Measurements from ENCODE around the gene SLC44A1.

The SLC44A1 gene

DNA sequence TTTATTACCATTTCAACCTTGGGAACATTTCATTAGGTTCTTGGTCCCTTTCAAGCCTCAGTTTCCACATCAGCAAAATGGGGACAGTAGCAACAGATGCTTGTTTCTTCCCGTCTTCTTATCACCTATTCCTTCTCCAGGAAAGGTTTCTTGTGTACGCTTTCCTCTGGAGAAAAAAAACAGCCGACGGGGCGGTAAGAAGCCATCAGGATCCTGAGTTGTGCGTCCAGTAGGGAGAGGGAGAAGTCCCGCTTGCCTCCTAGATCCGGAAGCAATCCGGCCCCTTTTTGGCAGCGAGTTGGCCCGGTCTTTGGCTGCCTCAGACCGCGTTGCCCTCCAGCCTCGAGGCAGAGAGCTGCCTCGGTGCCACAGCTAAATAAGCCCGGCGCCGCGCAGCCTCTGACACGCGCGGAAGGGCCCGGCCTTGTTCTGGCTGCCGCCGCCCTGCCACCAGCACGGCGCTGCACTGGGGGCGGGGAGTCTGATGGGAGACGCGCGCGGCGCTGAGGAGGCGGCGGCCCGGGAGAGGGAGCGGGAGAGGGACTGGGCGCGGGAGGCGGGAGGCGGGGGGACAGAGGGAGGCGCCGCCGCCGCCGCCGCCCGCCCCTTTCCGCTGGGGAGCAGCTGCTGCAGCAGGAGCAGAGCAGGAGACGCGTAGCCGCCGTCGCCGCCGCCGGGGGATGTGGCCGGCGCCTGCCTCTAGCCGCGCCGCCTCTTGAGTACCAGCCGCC, at the start of gene SLC44A1:
TSS of gene SLC44A1 (plus strand) at position 649 of the 731 bp plus-strand sequence. CDS start 218 bp downstream, outside the sequence.
- peak; percentile 83 to 93 (median 89) for DNase-seq

DNA sequence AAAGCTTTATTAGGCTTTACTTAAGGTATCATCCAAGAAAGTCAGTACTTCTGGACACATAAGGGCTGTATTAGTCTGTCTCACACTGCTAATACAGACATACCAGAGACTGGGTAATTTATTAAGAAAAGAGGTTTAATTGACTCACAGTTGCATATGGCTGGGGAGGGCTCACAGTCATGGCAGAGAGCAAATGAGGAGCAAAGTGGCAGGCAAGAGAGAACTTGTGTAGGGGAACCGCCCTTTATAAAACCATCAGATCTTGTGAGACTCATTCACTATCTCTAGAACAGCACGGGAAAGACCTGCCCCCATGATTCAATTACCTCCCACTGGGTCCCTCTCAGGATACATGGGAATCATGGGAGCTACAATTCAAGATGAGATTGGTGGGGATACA, 49.2 kb upstream of the SLC44A1 start:
- no peak for DNase-seq

DNA sequence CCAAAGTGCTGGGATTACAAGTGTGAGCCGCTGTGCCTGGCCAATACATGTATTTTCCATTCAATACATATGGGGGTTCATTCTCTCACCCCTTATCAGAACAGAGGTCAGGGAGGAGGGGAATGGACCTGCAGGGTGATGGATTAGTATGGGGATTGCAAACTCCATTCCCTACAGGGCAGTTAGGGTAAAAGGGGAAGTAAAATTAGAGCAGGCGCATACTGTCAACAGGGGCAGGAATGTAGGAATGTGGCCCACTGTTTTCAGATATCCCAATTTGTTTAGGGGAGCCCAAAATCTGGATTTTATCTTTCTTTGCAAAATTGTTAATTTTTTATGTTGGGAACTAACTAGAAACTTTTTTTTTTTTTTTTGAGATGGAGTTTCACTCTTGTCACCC, 46.4 kb upstream of the SLC44A1 start:
- DNase-seq = no peak

DNA sequence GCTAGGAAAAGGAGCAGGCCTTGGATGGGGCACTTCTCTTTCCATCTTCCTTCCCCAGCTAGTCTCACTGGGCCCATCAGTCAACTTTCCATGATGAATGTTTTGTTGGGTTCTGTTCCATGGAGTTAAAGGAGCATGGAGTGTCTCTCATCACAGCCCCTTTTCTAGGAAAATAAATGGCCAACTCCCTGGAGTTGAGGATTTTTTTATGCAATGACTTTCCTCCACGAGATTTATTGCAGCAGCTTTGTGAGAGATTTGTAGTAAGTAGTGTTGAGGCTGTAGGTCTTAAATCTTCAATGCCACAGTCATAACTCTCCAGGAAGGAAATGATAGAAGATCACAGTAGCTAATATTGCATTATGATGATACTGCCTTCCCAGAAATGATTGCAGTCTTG, 45.6 kb upstream of the SLC44A1 start:
- DNase-seq = no peak

DNA sequence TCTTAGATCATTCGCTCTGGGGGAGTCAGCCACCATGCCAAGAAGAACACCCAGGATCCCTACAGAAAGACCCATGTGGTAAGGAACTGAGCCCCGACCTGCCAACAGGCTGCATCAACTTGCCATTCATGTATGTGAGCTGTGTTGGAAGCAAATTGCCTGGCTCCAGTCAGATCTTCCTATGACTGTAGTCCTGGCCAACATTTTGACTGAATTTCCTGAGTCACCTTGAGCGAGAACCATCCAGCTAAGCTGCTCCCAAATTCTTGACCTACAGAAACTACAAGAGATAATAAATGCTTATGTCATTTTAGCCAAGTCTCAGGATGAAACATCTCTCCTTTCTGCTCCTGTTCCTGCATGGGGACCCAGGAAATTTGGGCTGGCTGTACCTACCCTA, 40.0 kb upstream of the SLC44A1 start:
- DNase-seq = no peak

DNA sequence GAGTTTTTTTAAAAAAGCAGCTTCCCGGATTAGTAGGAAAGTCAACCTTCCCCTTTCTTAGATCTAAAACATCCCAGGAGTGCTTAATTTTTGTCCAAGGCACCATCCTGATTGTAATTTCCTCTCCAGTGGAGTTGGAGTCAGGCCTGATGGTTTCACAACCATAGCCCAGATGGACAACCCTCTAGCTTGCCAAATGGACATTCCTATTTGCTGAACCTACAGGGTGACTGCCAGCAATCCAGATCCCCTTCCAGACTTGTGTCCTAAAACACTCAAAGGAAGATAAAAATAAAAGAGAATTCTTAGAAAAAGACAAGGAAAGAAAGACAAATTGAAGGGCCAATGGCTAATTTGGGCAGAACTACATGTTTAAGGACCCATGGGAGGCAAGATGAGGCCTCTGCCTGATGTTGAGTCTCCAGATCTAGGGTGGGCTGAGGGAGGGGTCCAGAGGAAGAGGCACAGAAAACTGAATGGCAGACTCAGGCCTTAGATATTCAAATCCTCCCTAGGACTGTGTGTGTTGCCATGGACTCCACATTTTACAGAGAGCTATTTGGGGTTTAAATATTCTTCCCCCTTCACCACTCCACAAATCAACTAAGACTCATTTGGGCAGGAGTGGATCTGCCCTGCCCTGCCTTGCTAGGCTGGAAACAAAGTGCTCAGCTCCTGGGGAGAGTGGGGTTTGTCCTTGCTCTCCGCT, 38.5 kb upstream of the SLC44A1 start:
- no peak for DNase-seq

DNA sequence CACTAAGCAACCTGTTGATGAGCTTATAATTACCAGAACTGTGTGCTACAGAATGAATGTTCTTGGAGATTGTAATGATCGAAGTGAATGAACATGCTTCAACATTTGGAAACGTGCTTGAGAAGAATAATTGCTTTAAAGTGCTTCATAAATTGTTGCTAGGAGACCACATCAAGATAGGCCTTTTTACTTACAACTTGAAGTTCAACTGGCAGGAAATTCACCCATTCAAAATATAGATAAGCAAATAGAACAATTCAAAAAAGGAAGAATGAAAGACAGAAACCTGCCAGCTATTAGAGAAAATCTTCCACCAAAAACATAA, 38.0 kb upstream of the SLC44A1 start:
- DNase-seq = no peak

DNA sequence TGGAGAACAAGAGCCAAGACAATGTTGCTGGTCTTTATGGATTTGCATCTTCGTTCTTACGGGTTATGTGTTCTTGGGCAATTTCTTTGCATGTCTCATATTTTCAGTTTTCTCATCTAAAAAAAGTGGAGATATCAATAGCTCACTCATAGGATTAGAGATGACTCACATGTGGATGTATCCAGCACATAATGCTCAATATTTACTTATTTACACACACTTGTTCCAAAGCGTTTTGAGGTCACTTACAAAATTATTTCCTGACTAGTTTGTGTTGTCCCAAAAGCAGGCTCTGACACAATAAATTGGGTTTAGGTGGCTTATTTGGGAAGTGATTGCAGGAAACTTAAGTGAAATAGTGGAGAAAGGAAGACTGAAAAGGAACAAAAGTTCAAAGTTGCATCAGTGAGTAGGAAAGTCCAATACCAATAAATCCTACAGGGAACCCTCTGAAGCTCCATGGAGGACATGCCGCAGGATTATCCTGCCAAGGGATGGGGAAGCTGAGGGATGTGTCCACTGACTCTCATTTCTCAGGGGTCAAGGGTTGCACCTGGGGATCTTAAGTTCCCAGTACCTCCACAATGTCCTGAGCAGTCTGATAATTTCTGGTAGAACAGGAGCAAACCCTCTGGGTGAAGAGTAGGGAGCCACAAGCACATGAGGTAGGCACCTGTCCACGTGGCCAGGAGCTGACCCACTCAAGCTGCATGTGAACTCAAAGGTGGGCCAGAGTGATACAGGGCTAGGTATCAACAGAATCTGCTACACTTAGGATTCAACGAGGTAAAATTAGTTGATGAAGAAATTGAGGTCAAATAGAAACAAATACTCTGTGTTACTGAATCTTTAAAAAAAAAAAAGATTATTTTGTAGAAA, 37.4 kb upstream of the SLC44A1 start:
- no peak for DNase-seq

DNA sequence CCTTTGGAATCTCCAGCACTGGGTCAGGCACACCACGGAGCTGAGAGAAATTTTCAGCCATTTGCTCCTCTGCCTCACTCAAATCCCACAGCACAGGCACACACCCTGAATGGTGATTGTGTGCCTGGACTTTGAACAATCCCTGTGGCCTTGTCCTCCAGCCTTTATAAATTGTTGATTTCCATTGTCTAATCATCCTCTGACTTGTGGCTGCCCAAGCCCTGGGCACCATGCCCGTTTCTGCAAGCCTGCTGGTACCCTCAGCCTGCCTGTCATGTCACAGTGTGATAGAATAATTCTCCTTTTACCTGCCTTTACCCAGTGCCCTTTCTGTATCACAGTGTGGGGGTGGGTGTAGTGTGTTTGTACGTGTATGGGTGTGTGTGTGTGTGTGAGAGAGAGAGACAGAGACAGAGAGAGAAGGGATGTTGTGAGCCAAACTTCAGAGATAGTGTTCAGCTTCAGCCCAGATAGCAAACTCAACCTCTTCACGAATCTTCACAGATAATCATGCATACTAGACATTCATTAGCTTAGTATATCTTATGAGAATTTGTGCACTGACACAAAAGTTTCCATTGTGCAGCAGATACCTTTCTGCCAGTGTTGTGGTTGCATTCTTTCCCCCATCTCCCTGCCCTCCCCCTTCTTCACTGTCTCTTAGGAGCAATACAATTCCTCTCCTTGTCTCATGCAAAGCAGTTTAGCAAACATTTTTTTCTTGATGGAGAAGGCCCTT, 27.8 kb upstream of the SLC44A1 start:
- no peak for DNase-seq

DNA sequence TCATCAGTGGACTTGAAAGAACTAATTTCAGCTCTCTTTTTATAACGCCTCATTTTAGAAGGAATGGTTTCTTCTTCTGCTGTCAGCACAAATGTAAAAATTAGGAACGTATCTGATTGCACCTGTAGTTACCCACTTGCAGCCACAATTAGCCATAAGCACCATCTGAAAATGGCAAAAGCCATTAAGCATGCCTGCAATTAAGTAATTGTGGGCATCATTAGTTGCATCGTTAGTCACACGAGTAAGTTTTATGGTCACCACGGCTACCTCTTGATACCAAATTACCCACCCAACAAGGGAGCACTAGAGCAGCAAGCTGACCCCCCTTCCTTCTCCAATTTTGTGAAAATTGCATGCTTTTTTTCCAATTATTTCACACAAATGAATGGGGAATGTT, 25.8 kb upstream of the SLC44A1 start:
- no peak for DNase-seq

DNA sequence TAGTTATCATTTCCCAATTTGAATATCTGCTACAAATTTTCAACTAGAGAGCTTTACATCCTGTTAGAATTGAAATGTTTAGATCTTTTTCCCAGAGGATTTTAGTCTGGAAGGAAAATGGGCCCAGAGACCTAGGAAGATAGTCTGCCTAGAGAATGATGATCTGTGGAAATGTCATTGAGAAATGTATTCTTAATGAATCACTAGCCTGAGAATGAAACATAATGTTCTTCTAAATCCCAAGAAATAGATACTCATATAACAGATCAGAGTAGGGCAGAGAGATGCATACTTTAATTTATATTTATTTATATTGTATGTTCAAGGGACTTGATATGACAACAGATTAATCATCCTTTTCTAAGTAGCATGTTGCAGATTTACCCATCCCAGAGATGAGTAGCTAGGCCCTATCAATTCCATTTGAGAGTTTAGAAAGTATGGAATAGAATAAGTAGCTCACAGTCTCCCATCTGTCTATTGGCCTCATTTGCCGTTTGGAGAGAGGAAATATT, 25.1 kb upstream of the SLC44A1 start:
- no peak for DNase-seq

DNA sequence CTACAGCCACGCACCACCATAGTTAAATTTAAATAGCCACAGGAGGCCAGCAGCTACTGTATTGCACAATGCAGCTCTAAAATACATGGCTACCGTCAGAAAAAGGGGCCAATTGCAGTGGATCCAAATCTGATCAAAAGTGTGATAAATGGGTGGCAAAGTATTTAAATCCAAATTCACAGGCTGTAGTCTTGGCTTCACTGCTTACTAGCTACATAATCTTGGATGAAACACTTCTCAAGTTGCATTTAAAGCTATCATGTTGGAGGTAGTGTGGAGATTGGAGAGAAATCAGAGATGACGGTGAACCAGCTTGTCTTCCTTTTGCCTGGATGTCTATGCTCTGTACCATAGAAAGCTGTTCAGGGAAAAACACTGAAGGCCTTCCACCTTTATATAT, 24.0 kb upstream of the SLC44A1 start:
- DNase-seq = no peak

DNA sequence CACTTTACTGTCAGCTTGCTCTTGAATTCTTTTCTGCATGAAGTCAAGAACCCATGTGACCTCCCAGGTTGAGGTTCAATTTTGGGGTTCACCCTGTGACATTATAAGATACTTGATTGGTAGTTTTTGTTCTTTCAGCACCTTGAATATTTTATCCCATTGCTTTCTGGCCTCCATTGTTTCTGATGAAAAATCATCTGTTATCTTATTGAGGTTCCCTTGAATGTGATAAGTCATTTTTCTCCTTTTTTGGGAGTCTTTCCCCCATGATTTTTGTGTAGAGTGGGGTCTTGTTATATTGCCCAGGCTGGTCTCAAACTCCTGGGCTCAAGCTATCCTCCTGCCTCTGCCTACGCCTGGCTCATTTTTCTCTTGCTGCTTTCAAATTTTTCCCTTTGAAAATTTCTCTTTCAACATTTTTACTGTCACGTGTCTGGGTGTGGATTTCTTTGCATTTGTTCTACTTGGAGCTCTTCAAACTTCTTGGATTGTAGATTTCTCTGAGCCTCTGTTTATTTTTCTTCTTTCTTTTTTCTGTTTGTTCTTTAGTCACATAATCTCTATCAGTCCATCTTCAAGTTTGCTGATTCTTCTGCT, 20.8 kb upstream of the SLC44A1 start:
- DNase-seq = no peak

DNA sequence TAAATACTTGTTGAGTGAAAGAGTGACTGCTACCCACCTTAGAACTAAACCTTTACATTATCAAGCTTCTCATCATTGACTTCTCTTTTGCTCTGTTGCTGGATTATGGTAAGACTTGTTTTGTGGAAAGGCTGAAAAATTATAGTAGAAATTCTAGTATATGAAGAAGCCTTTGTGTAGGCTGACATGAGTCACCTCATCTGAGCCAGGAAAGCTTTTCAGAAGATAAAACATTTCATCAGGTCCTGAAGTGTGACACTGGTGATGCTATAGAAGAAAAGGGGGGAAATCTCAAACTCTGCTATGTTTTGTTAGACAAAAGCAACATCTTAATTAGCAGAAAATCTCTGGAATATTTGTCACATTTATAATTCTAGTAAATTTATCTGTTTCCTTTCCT, 18.4 kb upstream of the SLC44A1 start:
- DNase-seq = no peak

DNA sequence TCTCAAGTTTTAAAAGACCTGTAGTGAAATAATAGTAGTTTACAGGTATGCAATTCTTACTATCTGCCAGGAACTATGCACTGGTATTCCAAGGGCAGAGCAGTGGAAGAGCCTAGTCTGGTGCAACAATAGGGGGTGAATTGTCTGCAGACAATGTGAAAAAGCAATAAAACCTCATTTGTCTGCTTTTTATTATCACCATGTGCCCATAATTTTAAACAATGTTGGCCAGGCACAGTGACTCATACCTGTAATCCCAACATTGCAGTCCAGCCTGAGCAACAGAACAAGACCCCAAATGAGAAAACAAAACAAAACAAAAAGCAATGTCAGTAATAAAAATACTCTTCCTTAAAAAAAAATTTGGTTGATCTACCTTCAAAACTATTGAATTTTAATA, 12.2 kb upstream of the SLC44A1 start:
- no peak for DNase-seq

DNA sequence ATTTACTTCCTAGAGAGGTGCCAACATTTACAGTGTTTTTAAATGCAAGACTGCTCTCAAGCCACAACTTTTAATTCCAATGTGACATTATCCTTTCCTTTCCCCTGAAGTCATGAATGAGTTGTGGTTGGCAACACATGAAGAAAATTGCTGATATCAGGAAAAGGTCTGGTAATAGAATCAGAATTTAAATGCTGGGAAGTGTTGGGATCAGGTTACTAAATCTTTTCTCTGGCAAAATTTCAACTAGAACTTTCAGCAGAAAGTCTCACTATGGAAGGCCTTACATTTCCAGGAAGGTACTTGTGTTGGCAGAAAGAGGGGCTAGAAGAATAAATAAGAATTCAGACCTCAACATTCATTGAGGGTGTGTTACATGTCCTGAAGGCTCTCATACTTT, 10.6 kb upstream of the SLC44A1 start:
- no peak for DNase-seq

DNA sequence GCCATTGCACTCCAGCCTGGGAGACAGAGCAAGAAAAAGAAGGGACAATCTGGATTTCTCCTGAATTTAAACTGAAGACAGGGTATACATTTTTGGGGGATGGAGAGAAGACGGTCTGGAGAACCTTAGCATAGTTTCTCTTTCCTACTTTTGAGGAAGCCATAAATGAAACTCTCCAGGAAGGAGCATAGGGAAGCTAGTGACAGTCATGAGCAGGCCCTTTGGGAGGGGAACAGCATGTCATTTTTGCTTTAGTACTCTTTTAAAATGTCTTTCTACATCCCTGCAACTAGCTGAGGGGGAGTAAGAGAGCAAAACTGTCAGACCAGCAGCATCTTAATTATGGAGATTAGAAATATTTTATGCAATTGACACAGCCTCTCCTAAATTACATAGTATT, 8.2 kb upstream of the SLC44A1 start:
- no peak for DNase-seq

DNA sequence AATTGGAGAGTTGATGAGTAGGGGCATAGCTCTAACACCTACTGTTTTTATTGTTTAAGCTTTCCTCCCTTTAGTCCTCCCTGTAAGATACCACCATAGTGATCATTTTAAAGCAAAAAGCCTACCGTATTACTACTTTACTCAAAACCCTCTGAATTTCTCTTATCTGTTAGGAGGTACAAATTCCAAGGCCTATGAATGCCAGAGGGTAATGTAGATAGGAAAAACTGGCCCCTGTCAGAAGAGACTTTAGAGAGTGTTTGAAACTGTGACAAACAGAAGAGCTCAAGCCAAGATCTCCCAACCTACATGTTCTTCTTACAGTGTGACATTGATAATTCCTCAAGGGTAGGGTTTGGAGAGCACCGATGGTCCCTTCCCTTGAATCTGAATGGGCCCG, 7.2 kb upstream of the SLC44A1 start:
- DNase-seq = no peak

DNA sequence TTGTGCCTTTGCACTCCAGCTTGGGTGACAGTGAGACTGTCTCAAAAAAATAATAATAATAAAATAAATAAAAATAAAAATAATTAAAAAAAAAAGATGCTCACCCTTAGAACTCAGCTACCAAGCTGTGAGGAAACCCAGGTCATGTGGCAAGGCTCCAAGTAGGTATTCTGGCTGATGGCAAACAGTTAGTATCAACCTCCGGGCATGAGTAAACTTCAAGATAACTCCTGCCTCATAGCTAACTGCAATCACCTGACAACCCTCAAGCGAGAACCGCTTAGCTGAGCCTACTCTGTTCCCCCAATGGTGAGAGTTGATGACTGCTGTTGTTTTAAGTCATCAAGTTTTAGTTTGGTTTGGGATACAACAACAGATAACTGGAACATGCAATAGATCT, 6.1 kb upstream of the SLC44A1 start:
- DNase-seq = no peak

DNA sequence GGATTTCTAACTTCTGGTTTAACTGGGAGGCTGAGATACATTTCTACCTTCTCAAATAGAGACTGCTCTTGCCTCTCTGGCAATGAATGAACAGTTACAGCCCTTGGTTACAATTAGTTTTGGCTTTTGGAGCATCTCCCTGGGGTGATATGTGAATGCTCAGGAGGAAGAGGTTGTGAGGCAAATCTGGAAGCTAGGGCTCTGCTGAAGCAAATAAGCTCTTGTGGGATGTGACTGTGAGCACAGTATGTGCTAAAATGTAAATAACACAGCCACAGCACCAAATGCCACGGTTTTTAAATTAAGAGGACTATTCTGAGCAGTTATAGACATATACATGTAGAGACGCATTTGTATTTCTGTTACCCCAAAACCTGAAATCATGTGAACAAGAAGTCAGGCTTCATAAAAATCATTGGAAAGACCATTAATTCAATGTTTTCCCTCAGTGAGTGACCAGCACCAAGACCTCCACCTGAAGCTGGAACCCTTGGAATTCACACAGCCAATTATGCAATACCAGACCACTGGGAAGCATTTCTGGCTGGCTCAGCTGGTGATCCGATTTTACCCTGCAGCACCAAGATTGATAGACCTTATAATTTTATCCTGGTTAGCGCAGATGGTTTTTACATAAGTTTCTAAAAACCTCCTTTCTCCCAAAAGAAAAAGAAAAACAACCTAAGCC, 3.0 kb upstream of the SLC44A1 start:
- DNase-seq = no peak

DNA sequence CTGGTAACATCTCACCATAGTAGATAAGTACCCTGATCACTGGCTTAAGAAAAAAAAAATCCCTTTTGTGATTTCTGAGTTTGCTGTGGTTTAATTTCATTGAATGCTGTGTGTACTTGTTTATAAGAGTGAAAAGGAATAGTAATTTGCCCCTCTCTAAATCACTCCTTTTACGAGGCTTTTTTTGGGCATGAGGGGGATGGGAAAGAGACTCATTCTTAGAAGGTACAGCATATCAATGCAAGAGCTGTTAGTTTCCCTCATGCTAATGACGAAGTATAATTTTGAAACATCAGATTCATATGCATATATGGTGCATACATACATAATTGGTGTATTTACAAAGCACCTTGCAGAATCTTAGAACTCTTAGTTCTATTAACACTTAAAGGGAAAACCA, 2.4 kb upstream of the SLC44A1 start:
- no peak for DNase-seq

DNA sequence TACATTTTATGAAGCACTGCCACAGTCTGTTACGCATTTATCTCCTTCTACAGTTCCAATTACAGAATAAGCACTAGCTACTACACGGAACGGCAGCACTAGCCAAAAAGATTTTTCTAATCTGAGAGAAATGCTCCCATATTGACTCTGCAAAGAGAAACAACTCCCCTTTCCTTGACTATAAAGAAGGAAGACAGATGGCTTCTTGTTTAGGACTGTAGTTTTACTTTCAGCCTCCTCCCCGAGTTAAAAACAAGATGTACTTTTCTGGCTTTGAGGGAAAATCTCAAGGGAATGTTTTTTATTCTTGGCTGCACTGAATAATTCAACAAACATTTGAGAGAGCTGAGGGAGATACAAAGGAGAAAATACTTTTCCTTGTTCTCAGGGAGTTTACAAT, 1.9 kb upstream of the SLC44A1 start:
- DNase-seq = no peak

All from stimulated activated naive CD4-positive, alpha-beta T cell (primary cell).